ENCODE measurements around the gene KHK.

DNA sequence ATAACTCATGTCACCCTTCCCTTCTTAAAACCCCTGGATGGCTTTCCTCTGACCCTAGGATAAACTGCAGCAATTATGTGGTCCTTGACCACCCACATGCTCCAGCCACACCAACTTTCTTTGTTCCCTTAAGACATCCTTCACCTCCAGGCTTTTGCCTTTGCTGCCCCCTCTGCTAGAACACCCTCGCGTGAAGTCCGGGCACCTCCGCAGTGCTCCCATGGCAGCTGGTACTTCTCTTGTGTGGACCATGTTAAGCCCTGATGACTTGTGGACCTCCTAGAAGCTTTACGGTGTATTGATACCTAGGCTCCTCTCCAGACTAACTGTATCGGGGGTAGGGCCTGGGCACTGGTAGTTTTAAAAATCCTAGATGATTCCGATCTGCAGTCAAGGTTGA, 36.2 kb downstream of the KHK start:
- TF ChIP-seq, protein P1, sequence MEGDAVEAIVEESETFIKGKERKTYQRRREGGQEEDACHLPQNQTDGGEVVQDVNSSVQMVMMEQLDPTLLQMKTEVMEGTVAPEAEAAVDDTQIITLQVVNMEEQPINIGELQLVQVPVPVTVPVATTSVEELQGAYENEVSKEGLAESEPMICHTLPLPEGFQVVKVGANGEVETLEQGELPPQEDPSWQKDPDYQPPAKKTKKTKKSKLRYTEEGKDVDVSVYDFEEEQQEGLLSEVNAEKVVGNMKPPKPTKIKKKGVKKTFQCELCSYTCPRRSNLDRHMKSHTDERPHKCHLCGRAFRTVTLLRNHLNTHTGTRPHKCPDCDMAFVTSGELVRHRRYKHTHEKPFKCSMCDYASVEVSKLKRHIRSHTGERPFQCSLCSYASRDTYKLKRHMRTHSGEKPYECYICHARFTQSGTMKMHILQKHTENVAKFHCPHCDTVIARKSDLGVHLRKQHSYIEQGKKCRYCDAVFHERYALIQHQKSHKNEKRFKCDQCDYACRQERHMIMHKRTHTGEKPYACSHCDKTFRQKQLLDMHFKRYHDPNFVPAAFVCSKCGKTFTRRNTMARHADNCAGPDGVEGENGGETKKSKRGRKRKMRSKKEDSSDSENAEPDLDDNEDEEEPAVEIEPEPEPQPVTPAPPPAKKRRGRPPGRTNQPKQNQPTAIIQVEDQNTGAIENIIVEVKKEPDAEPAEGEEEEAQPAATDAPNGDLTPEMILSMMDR (IDR thresholded peaks at IDR 0.05) = no peak
- no peak for TF ChIP-seq POLR2A (IDR thresholded peaks at IDR 0.05)
